Vagina (tissue), 2 donors: ENCODE measurements around the gene MERTK. TPM values are rescaled to one million over a fixed set of nuclear protein-coding genes. Genes with fewer than 3 reads are reported as not detected.
A peak's percentile ranks its signal among the peaks of the same experiment; 100 is the strongest.
"Not testable (repeated sequence)": the region's sequence is repeated elsewhere in the genome, so short reads cannot be mapped to it uniquely, and the experiment has no call there.

ENCODE experiments used
- DNase-seq, 2 donors: peaks; one replicate each; pipeline ENCODE4 v3.0.0-alpha.2; 2017; ENCODE audit errors: extremely low spot score in 2 of 2
- H3K27ac ChIP-seq: fragments of 200-600 bp; sonication (generic); one replicate; pipeline ENCODE4 v1.5.1; 2019
- H3K27me3 ChIP-seq: fragments of 200-600 bp; sonication (generic); one replicate; pipeline ENCODE4 v1.5.1; 2019
- H3K36me3 ChIP-seq, 2 donors: fragments of 200-600 bp; sonication (generic); one replicate each; pipeline ENCODE4 v1.5.1; 2017 to 2019
- H3K4me1 ChIP-seq: fragments of 200-600 bp; sonication (generic); one replicate; pipeline ENCODE4 v1.5.1; 2019
- H3K4me3 ChIP-seq, 2 donors: fragments of 200-600 bp; sonication (generic); 1 replicate in 1 of 2; 2 replicates in 1 of 2; pipeline ENCODE4 v1.5.1; 2016 to 2019
- H3K9me3 ChIP-seq: fragments of 200-600 bp; sonication (generic); one replicate; pipeline ENCODE4 v1.5.1; 2019
- POLR2A ChIP-seq, 2 donors: fragments of 450-650 bp; IDR thresholded peaks; one replicate each; pipeline ENCODE4 v1.6.1; 2017; ENCODE audit warnings: antibody characterized with exemption in 2 of 2, mild to moderate bottlenecking in 2 of 2, moderate library complexity in 2 of 2
- POLR2AphosphoS5 ChIP-seq, 2 donors: sonication (generic); formaldehyde crosslinking; IDR thresholded peaks; one replicate each; pipeline ENCODE4 v1.9.0; 2017; ENCODE audit warnings: antibody characterized with exemption in 2 of 2, mild to moderate bottlenecking in 2 of 2, low read depth in 1 of 2; ENCODE audit not compliant: insufficient read depth in 1 of 2
- intact Hi-C: fragments of 100-400 bp; cut with DNase I; formaldehyde crosslinking; loops from one replicate; pipeline ENCODE4 v1.15.1; 2023
- total RNA-seq: library from RNA; depleted of rRNA; stranded (reverse); fragments of >200 nt; gene quantifications from one replicate; pipeline ENCODE4 v1.2.3, GENCODE V29; 2016
- TF ChIP-seq, protein P1 (sequence below), 3 experiments: fragments of 450-650 bp in 2 of 3; fragments of 200-600 bp in 1 of 3; sonication (generic) in 1 of 3; IDR thresholded peaks; one replicate each; pipeline ENCODE4 v1.5.1; 2017 to 2019; ENCODE audit warnings: antibody characterized with exemption in 3 of 3, mild to moderate bottlenecking in 2 of 3, moderate library complexity in 2 of 3

Gene MERTK
- total RNA-seq, 1 donor from 2014 or later, result 15.7 TPM

DNA sequence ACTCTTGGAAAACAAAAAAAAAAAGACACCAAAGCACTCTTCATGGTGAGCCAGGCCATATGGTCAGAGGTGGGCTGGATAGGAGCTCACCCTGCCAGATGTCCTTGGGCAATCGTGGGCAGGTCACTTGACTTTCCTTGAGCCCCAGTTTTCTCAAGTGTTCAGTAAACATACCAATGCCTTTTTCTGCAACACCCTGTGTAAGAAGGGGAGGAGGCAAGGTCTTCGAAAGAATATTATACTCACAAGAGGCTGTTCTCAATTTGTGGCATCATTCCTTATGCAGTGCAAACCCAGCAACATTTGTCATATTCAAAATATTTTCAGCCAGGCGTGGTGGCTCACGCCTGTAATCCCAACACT lies 133.8 kb downstream of the MERTK start:
- Histone ChIP-seq H3K9me3 (no peaks in the 10 kb centered on the region), H3K27me3 (no peaks in the 10 kb centered on the region), H3K36me3 (no peaks in the 10 kb centered on the region), H3K4me1 (peaks cover 31% of the 10 kb centered on the region), H3K27ac (peak overlapping the region; percentile 53), H3K4me3 (no peak overlapping the region)
- TF ChIP-seq POLR2A (IDR thresholded peaks at IDR 0.05) (no peak), POLR2AphosphoS5 (IDR thresholded peaks at IDR 0.05; ENCODE audit: insufficient read depth in 1 of 2, low read depth in 1 of 2) (no peak)
- TF ChIP-seq, protein P1, sequence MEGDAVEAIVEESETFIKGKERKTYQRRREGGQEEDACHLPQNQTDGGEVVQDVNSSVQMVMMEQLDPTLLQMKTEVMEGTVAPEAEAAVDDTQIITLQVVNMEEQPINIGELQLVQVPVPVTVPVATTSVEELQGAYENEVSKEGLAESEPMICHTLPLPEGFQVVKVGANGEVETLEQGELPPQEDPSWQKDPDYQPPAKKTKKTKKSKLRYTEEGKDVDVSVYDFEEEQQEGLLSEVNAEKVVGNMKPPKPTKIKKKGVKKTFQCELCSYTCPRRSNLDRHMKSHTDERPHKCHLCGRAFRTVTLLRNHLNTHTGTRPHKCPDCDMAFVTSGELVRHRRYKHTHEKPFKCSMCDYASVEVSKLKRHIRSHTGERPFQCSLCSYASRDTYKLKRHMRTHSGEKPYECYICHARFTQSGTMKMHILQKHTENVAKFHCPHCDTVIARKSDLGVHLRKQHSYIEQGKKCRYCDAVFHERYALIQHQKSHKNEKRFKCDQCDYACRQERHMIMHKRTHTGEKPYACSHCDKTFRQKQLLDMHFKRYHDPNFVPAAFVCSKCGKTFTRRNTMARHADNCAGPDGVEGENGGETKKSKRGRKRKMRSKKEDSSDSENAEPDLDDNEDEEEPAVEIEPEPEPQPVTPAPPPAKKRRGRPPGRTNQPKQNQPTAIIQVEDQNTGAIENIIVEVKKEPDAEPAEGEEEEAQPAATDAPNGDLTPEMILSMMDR (IDR thresholded peaks at IDR 0.05), result no peak
- intact Hi-C loops, result no loop called here
- DNase-seq, result no peak

GRCh38 chr2:112032689-112033465 lies 134.5 kb downstream of the MERTK start:
- H3K9me3 ChIP-seq, result no peaks in the 10 kb centered on the region
- peak overlapping the region; percentile 53 for H3K27ac ChIP-seq
- no peaks in the 10 kb centered on the region for H3K27me3 ChIP-seq
- intact Hi-C loops, result no loop called here
- no peak for DNase-seq
- H3K36me3 ChIP-seq, result no peaks in the 10 kb centered on the region
- peaks cover 31% of the 10 kb centered on the region for H3K4me1 ChIP-seq
- TF ChIP-seq POLR2AphosphoS5 (IDR thresholded peaks at IDR 0.05; ENCODE audit: insufficient read depth in 1 of 2, low read depth in 1 of 2) (peak in 1 of 2 donors; percentile 50), POLR2A (IDR thresholded peaks at IDR 0.05) (no peak)
- H3K4me3 ChIP-seq, result no peak overlapping the region

DNA sequence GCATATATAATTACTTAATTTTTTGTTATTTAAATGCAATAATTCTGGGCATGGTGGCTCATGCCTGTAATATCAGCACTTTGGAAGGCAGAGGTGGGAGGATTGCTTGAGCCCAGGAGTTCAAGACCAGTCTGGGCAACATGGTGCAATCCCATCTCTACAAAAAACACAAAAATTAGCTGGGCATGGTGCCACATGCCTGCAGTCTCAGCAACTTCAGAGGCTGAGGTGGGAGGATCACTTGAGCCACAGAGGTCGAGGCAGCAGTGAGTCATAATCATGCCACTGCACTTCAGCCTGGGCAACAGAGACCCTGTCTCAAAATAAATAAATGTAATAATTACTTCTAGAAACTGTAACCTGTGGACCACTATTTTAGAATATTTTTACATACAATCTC lies 135.2 kb downstream of the MERTK start:
- H3K27me3 ChIP-seq, result no peaks in the 10 kb centered on the region
- H3K4me3 ChIP-seq, result no peak overlapping the region
- TF ChIP-seq, protein P1 (IDR thresholded peaks at IDR 0.05), result no peak
- TF ChIP-seq POLR2AphosphoS5 (IDR thresholded peaks at IDR 0.05; ENCODE audit: insufficient read depth in 1 of 2, low read depth in 1 of 2) (no peak), POLR2A (IDR thresholded peaks at IDR 0.05) (no peak)
- intact Hi-C loops, result no loop called here
- no peak for DNase-seq
- H3K9me3 ChIP-seq, result no peaks in the 10 kb centered on the region
- peak overlapping the region; percentile 9 for H3K27ac ChIP-seq
- H3K4me1 ChIP-seq, result peaks cover 31% of the 10 kb centered on the region
- H3K36me3 ChIP-seq, result no peaks in the 10 kb centered on the region

DNA sequence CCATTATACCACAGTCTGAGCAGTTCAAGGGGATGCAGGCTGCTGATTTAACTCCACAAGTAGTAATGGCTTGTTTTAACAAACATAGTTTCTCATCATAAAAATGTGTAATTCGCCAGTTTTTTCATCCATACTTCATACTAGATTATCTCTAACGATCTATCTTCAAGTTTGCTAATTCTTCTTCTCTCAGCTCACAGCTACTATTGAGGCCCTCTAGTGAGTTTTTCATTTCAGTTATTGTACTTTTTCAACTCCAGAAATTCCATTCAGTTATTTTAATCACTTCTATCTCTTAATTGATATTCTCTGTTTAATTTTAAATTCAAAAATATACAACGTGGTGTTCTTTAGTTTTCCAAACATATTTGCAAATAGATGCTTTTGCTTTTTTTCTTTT lies 136.5 kb downstream of the MERTK start:
- intact Hi-C loops, result no loop called here
- TF ChIP-seq, protein P1 (IDR thresholded peaks at IDR 0.05), result no peak
- no peak for TF ChIP-seq POLR2AphosphoS5 (IDR thresholded peaks at IDR 0.05; ENCODE audit: insufficient read depth in 1 of 2, low read depth in 1 of 2)
- TF ChIP-seq POLR2A (IDR thresholded peaks at IDR 0.05), result no peak
- no peak for DNase-seq

DNA sequence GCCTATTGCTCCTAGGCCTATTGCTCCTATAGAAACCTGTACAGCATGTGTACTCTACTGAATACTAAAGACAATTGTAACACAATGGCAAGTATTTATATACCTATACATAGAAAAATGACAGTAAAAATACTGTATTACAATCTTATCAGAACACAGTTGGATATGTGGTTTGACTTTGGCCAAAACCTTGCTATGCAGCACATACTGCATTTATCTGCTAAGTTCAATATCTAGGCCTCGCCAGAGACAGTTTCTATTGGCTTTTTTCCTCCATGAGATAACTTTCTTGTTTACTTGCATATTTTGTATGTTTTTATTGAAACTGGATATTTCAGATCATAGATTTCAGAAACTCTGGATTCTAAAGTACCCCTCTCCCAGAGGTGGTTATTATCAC lies 137.4 kb downstream of the MERTK start:
- Histone ChIP-seq H3K4me1 (peaks cover 31% of the 10 kb centered on the region), H3K36me3 (no peaks in the 10 kb centered on the region)

More for the DNA sequence above, 136.5 kb downstream of the MERTK start:
- H3K27me3 ChIP-seq, result no peaks in the 10 kb centered on the region
- no peaks in the 10 kb centered on the region for H3K36me3 ChIP-seq
- no peaks in the 10 kb centered on the region for H3K9me3 ChIP-seq
- no peak overlapping the region for H3K27ac ChIP-seq
- no peak overlapping the region for H3K4me3 ChIP-seq
- peaks cover 31% of the 10 kb centered on the region for H3K4me1 ChIP-seq

DNA sequence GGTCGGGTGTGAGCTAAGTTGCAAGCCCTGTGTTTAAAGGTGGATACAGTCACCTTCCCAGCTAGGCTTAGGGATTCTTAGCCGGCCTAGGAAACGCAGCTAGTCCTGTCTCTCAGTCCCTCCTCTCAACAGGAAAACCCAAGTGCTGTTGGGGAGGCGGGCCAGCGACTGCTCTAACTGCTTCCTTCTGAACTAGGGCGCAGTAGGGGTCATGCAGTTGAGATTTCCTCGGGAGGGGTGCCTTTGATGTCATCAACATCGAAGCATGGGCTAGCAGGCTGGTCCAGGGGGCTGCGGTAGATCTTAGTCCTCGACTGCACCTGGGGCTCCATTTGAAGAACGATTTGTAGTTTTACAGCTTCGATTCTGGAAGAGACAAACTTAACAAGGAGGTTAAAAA lies 141.1 kb downstream of the MERTK start:
- H3K4me3 ChIP-seq, H3K36me3 ChIP-seq, H3K9me3 ChIP-seq, H3K27me3 ChIP-seq, DNase-seq, H3K4me1 ChIP-seq, H3K27ac ChIP-seq, intact Hi-C loops: not testable (repeated sequence)

More for the DNA sequence above, 137.4 kb downstream of the MERTK start:
- intact Hi-C loops, result no loop called here
- DNase-seq, result no peak
- Histone ChIP-seq H3K27ac (no peak overlapping the region), H3K4me3 (no peak overlapping the region), H3K9me3 (no peaks in the 10 kb centered on the region), H3K27me3 (no peaks in the 10 kb centered on the region)
- TF ChIP-seq POLR2AphosphoS5 (IDR thresholded peaks at IDR 0.05; ENCODE audit: insufficient read depth in 1 of 2, low read depth in 1 of 2) (no peak), POLR2A (IDR thresholded peaks at IDR 0.05) (no peak)
- TF ChIP-seq, protein P1 (IDR thresholded peaks at IDR 0.05), result no peak

DNA sequence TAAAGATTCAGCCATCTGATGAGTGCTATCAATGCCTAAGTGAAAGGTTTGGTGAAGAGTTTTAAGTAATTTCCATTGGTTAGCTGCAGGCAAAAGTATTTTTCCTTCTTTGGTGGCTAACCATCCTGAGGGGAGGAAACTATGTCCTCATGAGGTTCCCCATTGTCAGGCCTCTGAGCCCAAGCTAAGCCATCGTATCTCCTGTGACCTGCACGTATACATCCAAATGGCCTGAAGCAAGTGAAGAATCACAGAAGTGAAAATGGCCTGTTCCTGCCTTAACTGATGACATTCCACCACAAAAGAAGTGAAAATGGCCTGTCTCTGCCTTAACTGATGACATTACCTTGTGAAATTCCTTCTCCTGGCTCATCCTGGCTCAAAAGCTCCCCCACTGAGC lies 141.7 kb downstream of the MERTK start:
- H3K9me3 ChIP-seq, H3K27me3 ChIP-seq, H3K36me3 ChIP-seq, H3K27ac ChIP-seq, H3K4me1 ChIP-seq, intact Hi-C loops, H3K4me3 ChIP-seq, DNase-seq: not testable (repeated sequence)

GRCh38 chr2:112041460-112041859 lies 143.1 kb downstream of the MERTK start:
- H3K4me3 ChIP-seq, H3K4me1 ChIP-seq, intact Hi-C loops, DNase-seq, H3K27me3 ChIP-seq, H3K9me3 ChIP-seq, H3K27ac ChIP-seq, H3K36me3 ChIP-seq: not testable (repeated sequence)
